ENCODE results near the gene ATP6V1G1.

DNA sequence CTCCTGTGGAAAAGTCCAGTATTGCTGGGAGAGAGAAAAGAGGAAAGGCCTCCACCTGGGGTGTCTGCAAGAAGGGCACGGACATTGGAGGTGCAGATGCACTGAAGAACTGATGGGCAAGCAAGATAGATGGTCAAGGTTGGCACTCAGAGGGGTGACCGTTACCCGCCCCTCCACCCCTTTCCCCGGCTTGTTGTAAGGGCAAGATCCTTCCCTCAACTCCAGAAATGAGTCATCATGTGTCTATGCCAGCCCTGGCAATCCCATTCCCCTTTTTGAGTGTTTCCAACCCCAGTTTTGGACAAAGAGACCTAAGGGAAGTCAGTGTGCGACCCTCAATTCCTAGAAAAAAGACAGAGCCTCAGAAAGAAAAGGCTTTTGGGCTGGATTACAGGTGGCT, 34.9 kb upstream of the ATP6V1G1 start:
- no peak for TF ChIP-seq TP53 (CRISPR knock-in tag; IDR thresholded peaks at IDR 0.05)
- TF ChIP-seq, protein P1, sequence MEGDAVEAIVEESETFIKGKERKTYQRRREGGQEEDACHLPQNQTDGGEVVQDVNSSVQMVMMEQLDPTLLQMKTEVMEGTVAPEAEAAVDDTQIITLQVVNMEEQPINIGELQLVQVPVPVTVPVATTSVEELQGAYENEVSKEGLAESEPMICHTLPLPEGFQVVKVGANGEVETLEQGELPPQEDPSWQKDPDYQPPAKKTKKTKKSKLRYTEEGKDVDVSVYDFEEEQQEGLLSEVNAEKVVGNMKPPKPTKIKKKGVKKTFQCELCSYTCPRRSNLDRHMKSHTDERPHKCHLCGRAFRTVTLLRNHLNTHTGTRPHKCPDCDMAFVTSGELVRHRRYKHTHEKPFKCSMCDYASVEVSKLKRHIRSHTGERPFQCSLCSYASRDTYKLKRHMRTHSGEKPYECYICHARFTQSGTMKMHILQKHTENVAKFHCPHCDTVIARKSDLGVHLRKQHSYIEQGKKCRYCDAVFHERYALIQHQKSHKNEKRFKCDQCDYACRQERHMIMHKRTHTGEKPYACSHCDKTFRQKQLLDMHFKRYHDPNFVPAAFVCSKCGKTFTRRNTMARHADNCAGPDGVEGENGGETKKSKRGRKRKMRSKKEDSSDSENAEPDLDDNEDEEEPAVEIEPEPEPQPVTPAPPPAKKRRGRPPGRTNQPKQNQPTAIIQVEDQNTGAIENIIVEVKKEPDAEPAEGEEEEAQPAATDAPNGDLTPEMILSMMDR (IDR thresholded peaks at IDR 0.05): no peak
- TF ChIP-seq CBX8 (IDR thresholded peaks at IDR 0.05): no peak
- no peak for TF ChIP-seq RAD21 (conservative IDR thresholded peaks at IDR 0.05 in 1 of 2, IDR thresholded peaks at IDR 0.05 in 1 of 2)
- TF ChIP-seq, protein P2, sequence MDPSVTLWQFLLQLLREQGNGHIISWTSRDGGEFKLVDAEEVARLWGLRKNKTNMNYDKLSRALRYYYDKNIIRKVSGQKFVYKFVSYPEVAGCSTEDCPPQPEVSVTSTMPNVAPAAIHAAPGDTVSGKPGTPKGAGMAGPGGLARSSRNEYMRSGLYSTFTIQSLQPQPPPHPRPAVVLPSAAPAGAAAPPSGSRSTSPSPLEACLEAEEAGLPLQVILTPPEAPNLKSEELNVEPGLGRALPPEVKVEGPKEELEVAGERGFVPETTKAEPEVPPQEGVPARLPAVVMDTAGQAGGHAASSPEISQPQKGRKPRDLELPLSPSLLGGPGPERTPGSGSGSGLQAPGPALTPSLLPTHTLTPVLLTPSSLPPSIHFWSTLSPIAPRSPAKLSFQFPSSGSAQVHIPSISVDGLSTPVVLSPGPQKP (IDR thresholded peaks at IDR 0.05; ENCODE audit: low read depth, low read length): no peak
- TF ChIP-seq RFX5 (IDR thresholded peaks at IDR 0.05): no peak
- TF ChIP-seq, protein P3, sequence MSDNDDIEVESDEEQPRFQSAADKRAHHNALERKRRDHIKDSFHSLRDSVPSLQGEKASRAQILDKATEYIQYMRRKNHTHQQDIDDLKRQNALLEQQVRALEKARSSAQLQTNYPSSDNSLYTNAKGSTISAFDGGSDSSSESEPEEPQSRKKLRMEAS (IDR thresholded peaks at IDR 0.05): no peak
- no peak for TF ChIP-seq EP300 (IDR thresholded peaks at IDR 0.05)
- no peak for TF ChIP-seq ZC3H11A (IDR thresholded peaks at IDR 0.05)
- TF ChIP-seq, protein P4, sequence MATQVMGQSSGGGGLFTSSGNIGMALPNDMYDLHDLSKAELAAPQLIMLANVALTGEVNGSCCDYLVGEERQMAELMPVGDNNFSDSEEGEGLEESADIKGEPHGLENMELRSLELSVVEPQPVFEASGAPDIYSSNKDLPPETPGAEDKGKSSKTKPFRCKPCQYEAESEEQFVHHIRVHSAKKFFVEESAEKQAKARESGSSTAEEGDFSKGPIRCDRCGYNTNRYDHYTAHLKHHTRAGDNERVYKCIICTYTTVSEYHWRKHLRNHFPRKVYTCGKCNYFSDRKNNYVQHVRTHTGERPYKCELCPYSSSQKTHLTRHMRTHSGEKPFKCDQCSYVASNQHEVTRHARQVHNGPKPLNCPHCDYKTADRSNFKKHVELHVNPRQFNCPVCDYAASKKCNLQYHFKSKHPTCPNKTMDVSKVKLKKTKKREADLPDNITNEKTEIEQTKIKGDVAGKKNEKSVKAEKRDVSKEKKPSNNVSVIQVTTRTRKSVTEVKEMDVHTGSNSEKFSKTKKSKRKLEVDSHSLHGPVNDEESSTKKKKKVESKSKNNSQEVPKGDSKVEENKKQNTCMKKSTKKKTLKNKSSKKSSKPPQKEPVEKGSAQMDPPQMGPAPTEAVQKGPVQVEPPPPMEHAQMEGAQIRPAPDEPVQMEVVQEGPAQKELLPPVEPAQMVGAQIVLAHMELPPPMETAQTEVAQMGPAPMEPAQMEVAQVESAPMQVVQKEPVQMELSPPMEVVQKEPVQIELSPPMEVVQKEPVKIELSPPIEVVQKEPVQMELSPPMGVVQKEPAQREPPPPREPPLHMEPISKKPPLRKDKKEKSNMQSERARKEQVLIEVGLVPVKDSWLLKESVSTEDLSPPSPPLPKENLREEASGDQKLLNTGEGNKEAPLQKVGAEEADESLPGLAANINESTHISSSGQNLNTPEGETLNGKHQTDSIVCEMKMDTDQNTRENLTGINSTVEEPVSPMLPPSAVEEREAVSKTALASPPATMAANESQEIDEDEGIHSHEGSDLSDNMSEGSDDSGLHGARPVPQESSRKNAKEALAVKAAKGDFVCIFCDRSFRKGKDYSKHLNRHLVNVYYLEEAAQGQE (IDR thresholded peaks at IDR 0.05): no peak

Measured in A549 (cell line).